Endodermal cell (in vitro differentiated cells): ENCODE data around the gene SLC25A53. TPM values are rescaled to one million over a fixed set of nuclear protein-coding genes. Genes with fewer than 3 reads are reported as not detected.
"Not testable (repeated sequence)": the region's sequence is repeated elsewhere in the genome, so short reads cannot be mapped to it uniquely, and the experiment has no call there.

Experiments
- DNase-seq: peaks from one replicate; pipeline ENCODE4 v3.0.0-alpha.2; 2017
- H3K27ac ChIP-seq: 2 replicates; pipeline ENCODE4 v1.5.1; 2013; ENCODE audit warnings: mild to moderate bottlenecking, low read depth, low read length, moderate library complexity
- H3K27me3 ChIP-seq: 2 replicates; pipeline ENCODE4 v1.6.1; 2013; ENCODE audit warnings: mild to moderate bottlenecking, low read length, moderate library complexity; ENCODE audit not compliant: insufficient read depth, control insufficient read depth, poor library complexity, severe bottlenecking
- H3K36me3 ChIP-seq: 2 replicates; pipeline ENCODE4 v1.7.0; 2013; ENCODE audit warnings: mild to moderate bottlenecking, low read length, moderate library complexity; ENCODE audit not compliant: control insufficient read depth, insufficient read depth
- H3K4me1 ChIP-seq: one replicate; pipeline ENCODE4 v1.7.0; 2013; ENCODE audit warnings: low read length; ENCODE audit not compliant: control insufficient read depth, insufficient read depth
- H3K4me3 ChIP-seq: 2 replicates; pipeline ENCODE4 v1.5.1; 2013; ENCODE audit warnings: mild to moderate bottlenecking, low read length, moderate library complexity
- H3K9ac ChIP-seq: 2 replicates; pipeline ENCODE4 v1.6.1; 2013; ENCODE audit warnings: mild to moderate bottlenecking, low read length, moderate library complexity; ENCODE audit not compliant: poor library complexity, severe bottlenecking; ENCODE audit errors: extremely low read depth
- H3K9me3 ChIP-seq: 2 replicates; pipeline ENCODE4 v1.6.1; 2013; ENCODE audit warnings: mild to moderate bottlenecking, low read length, moderate library complexity; ENCODE audit not compliant: control insufficient read depth
- H3K27ac Mint-ChIP-seq: 2 replicates; pipeline ENCODE4 v1.8.0; 2020; ENCODE audit warnings: mixed read lengths
- H3K27me3 Mint-ChIP-seq: 2 replicates; pipeline ENCODE4 v1.8.0; 2021; ENCODE audit warnings: mild to moderate bottlenecking, mixed read lengths; ENCODE audit not compliant: insufficient read depth
- H3K36me3 Mint-ChIP-seq: 2 replicates; pipeline ENCODE4 v1.8.0; 2020; ENCODE audit warnings: low read depth, mixed read lengths
- H3K4me1 Mint-ChIP-seq: 2 replicates; pipeline ENCODE4 v1.8.0; 2020; ENCODE audit warnings: mixed read lengths
- H3K4me3 Mint-ChIP-seq: 2 replicates; pipeline ENCODE4 v1.8.0; 2020; ENCODE audit warnings: mild to moderate bottlenecking, moderate library complexity, mixed read lengths
- H3K9me3 Mint-ChIP-seq: 2 replicates; pipeline ENCODE4 v1.8.0; 2020; ENCODE audit warnings: mild to moderate bottlenecking, mixed read lengths
- WGBS, 2 experiments: methylation state at CpG; one replicate each; pipeline versions ENCODE4 v1.1.5 to v1.1.7; 2013; ENCODE audit warnings: missing lambda C conversion rate in 2 of 2, mixed read lengths in 1 of 2; ENCODE audit not compliant: insufficient coverage in 1 of 2, insufficient read length in 1 of 2; 5-methylcytosine and 5-hydroxymethylcytosine counted together
- total RNA-seq, 2 donors: library from RNA; stranded (reverse); fragmentation: NEBNext Ultra II Directional in 1 of 2; extraction: Animal tissue kit (Norgen Biotek cat#: 25700) in 1 of 2; gene quantifications; 2 replicates in 1 of 2; 3 replicates in 1 of 2; pipeline ENCODE4 v1.2.1, GENCODE V29; 2021
- TF ChIP-seq, protein P1 (sequence below): fragments of 200-600 bp; sonication (generic); conservative IDR thresholded peaks from 2 replicates; pipeline ENCODE4 v1.5.0; 2021; ENCODE audit warnings: antibody characterized with exemption, mild to moderate bottlenecking

Gene SLC25A53
- total RNA-seq, 2 donors from 2014 or later, result 2.0 to 4.4 TPM

GRCh38 chrX:104085477-104085876, 71.3 kb downstream of the SLC25A53 start:
- Histone ChIP-seq H3K36me3 (no peaks in the 10 kb centered on the region), H3K27ac (no peak overlapping the region), H3K9ac (no peak overlapping the region), H3K4me1 (no peaks in the 10 kb centered on the region), H3K4me3 (no peak overlapping the region), H3K9me3 (no peaks in the 10 kb centered on the region), H3K27me3 (no peaks in the 10 kb centered on the region)
- no peak for DNase-seq
- no peaks in the 10 kb centered on the region for H3K4me1 Mint-ChIP-seq
- no peaks in the 10 kb centered on the region for H3K36me3 Mint-ChIP-seq
- H3K4me3 Mint-ChIP-seq, result no peak overlapping the region
- H3K27ac Mint-ChIP-seq, result no peak overlapping the region
- peaks cover 14% of the 10 kb centered on the region for H3K27me3 Mint-ChIP-seq
- peaks cover 11% of the 10 kb centered on the region for H3K9me3 Mint-ChIP-seq
- 91 to 100% methylated on average over 1 to 7 of the region's 7 CpGs for WGBS, 2 experiments
- TF ChIP-seq, protein P1, sequence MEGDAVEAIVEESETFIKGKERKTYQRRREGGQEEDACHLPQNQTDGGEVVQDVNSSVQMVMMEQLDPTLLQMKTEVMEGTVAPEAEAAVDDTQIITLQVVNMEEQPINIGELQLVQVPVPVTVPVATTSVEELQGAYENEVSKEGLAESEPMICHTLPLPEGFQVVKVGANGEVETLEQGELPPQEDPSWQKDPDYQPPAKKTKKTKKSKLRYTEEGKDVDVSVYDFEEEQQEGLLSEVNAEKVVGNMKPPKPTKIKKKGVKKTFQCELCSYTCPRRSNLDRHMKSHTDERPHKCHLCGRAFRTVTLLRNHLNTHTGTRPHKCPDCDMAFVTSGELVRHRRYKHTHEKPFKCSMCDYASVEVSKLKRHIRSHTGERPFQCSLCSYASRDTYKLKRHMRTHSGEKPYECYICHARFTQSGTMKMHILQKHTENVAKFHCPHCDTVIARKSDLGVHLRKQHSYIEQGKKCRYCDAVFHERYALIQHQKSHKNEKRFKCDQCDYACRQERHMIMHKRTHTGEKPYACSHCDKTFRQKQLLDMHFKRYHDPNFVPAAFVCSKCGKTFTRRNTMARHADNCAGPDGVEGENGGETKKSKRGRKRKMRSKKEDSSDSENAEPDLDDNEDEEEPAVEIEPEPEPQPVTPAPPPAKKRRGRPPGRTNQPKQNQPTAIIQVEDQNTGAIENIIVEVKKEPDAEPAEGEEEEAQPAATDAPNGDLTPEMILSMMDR, result no peak

- Histone ChIP-seq H3K4me1 (no peaks in the 10 kb centered on the region), H3K4me3 (no peak overlapping the region), H3K9ac (no peak overlapping the region), H3K27ac (no peak overlapping the region), H3K27me3 (no peaks in the 10 kb centered on the region), H3K9me3 (no peaks in the 10 kb centered on the region), H3K36me3 (no peaks in the 10 kb centered on the region)
- no peak overlapping the region for H3K4me3 Mint-ChIP-seq
- H3K27ac Mint-ChIP-seq, result no peak overlapping the region
- DNase-seq, result no peak
- H3K9me3 Mint-ChIP-seq, result peaks cover 11% of the 10 kb centered on the region
- peaks cover 14% of the 10 kb centered on the region for H3K27me3 Mint-ChIP-seq
- no peaks in the 10 kb centered on the region for H3K36me3 Mint-ChIP-seq
- TF ChIP-seq, protein P1, result no peak
- WGBS, 2 experiments, result 83 to 100% methylated on average over 2 to 5 of the region's 5 CpGs
- H3K4me1 Mint-ChIP-seq, result no peaks in the 10 kb centered on the region
These were observed 72.1 kb downstream of the SLC25A53 start for GRCh38 chrX:104084534-104085277.

- Mint-ChIP-seq H3K36me3 (no peaks in the 10 kb centered on the region), H3K27ac (no peak overlapping the region), H3K4me3 (no peak overlapping the region), H3K4me1 (no peaks in the 10 kb centered on the region), H3K9me3 (peaks cover 11% of the 10 kb centered on the region), H3K27me3 (peaks cover 14% of the 10 kb centered on the region)
- no peak overlapping the region for H3K27ac ChIP-seq
- no peaks in the 10 kb centered on the region for H3K27me3 ChIP-seq
- H3K36me3 ChIP-seq, result no peaks in the 10 kb centered on the region
- no peak overlapping the region for H3K9ac ChIP-seq
- WGBS, 2 experiments, result 86% methylated on average over 4 of the region's 4 CpGs; no CpG with 5 or more reads in 1 of the 2 experiments
- no peaks in the 10 kb centered on the region for H3K4me1 ChIP-seq
- TF ChIP-seq, protein P1, result no peak
- no peak overlapping the region for H3K4me3 ChIP-seq
- no peak for DNase-seq
- no peaks in the 10 kb centered on the region for H3K9me3 ChIP-seq
These were observed 72.7 kb downstream of the SLC25A53 start for GRCh38 chrX:104084063-104084462.

- H3K9me3 Mint-ChIP-seq, H3K36me3 Mint-ChIP-seq, H3K27me3 Mint-ChIP-seq, H3K36me3 ChIP-seq, H3K4me1 ChIP-seq, H3K27ac Mint-ChIP-seq, H3K4me3 Mint-ChIP-seq, DNase-seq, H3K27ac ChIP-seq, H3K9me3 ChIP-seq, H3K4me3 ChIP-seq, H3K27me3 ChIP-seq, H3K4me1 Mint-ChIP-seq, H3K9ac ChIP-seq: not testable (repeated sequence)
- no CpG with 5 or more reads among the region's 6 CpGs for WGBS, 2 experiments
These were observed 79.0 kb downstream of the SLC25A53 start for GRCh38 chrX:104077854-104078253.

GRCh38 chrX:104075778-104076445, 80.9 kb downstream of the SLC25A53 start, which contains the start of gene TMSB15C:
Gene TMSB15C (minus strand): TSS chrX:104076236.
- not testable (repeated sequence) for H3K27me3 ChIP-seq, H3K4me1 Mint-ChIP-seq, H3K9me3 Mint-ChIP-seq, H3K36me3 Mint-ChIP-seq, H3K4me3 ChIP-seq, H3K4me1 ChIP-seq, H3K27ac ChIP-seq, H3K9ac ChIP-seq, H3K27ac Mint-ChIP-seq, H3K4me3 Mint-ChIP-seq, H3K9me3 ChIP-seq, H3K27me3 Mint-ChIP-seq, DNase-seq, H3K36me3 ChIP-seq
- no CpG with 5 or more reads among the region's 46 CpGs for whole genome bisulfite sequencing, 2 experiments
